HG03039 (cell line): ENCODE results near the gene HABP2.

Source experiments
- ATAC-seq: cut with Tn5 transposase; IDR thresholded peaks from one replicate; pipeline ENCODE4 v1.9.1; 2021; ENCODE audit warnings: mild to moderate bottlenecking, moderate library complexity; ENCODE audit not compliant: unreplicated experiment

HABP2 gene

DNA sequence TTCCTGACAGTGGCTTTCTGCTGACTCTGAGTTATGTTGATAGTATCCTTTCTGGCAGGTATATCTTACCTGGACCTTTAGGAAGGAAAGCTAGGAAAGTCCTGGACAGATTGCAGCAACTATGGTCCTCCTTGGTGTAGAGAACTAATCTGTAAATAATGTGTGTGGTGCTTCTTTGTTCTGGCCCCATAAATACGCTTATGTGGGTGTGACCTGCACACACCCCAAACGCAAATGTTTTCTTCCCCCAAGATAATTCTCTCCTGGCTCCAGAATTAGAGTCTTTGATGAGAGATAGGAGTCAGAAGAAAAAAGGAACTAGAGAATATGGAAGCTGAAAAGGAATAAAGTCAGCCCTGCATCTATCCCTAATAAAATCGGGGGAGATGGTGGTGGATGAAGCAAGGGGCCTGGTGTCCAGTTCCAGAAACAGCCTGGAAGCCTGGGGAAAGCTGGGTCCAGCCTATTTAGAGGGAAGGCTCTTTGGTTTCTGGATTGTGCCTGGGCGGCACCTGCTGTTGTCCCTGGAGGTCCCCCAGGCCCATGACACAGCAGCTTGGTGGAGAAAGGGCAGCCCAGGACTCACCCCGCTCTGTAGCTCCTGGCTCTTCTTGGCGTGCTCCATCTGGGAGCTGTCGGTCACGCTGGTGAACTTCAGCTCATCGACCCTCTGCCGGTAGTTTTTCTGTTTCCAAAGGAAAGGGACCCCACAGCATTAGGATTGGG, 72.8 kb downstream of the HABP2 start:
- ATAC-seq = no peak

DNA sequence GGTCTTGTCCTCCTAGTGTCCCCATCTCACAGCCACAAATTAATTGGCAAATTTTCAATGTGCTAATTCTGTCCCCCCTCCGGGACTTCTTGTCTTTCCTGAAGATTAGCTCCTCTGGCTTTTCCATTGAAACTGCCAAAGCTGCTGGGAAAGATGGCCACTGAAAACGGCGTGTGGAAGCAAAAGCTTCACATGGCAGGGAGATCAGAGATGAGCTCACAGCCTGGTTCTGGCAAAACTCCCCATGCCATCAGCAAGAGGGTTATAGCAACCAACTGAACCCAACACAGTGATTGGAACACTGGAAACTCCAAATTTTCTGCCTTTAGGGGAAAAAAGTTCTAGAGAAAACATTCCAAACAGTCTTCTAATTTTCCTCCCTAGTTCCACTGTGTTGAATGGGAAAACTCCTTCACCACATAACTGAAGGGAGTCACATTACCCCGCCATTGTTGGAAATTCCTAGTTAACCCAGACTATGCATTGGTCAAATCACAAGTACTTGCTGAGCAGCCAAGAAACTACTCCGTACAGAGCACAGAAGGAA, 74.0 kb downstream of the HABP2 start:
- no peak for ATAC-seq

DNA sequence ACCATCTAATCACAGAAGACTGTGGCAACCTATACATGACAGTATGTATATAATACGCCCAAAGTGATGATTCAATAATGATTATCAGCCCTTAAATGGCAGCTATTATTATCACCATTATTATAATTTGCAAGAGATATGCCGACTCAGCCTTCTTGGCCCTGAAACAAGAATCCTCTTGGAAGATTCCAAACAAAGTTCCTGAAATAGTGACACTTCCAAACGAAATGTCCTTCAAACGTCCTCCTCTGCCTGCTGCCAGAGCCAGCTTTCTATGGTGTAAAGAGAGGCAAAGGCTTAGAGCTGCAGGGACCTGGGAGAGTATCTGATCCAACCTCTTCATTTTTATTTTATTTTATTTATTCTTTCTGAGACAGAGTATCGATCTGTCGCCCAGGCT, 75.0 kb downstream of the HABP2 start:
- no peak for ATAC-seq

DNA sequence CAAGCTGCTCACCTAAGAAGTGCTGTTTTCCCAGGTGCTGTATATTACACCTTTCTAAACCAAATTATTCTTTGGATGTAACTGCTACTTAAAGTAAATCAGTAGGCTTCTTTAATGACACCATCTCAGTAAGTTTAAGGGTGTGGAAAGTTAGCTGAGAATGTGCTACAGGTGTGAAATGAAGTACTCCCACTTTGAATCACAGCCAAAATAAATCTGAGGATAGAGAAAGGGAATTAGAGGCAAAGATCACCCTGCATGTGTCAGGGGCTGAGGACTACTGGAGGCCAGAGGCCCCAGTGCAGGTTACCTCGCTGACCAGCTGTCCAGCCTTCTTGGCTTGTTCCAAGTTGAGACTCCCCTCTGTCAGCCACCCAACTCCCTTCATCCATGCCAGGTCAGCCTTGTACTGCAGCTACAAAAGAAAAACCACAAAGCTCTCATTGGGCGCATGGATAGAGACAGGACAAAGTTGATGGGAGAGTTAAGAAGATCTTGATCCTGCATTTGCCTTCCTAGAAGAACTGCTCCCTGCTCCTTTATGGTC, 75.8 kb downstream of the HABP2 start:
- ATAC-seq = no peak

DNA sequence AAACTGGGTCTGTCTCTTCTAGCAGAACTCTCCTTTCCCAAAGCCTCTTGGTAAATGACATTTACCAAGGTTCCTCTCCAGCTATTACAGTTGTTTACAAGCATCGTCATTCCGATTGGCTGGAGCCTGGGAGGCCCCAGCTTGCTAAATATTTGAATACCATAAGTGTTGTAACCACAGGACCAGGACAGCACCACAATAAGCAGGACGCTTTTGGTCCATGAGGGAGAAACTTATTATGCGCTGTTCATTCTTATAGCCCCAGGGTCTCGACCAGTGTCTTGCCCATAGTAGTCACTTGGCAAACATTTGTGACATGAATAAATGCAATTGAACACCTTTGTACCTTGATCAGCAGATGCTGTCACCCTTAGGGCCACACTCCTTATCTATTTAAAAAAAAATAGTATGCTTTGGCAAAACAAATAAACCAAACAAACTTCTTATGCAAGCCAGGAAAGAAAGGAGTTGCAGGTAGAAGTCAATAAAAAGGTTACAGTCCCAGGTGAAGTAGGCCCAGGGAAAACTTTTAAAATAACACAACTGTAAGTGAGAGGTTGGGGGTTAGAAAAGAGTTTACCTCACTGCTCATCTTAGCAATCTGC, 78.2 kb downstream of the HABP2 start:
- no peak for ATAC-seq

DNA sequence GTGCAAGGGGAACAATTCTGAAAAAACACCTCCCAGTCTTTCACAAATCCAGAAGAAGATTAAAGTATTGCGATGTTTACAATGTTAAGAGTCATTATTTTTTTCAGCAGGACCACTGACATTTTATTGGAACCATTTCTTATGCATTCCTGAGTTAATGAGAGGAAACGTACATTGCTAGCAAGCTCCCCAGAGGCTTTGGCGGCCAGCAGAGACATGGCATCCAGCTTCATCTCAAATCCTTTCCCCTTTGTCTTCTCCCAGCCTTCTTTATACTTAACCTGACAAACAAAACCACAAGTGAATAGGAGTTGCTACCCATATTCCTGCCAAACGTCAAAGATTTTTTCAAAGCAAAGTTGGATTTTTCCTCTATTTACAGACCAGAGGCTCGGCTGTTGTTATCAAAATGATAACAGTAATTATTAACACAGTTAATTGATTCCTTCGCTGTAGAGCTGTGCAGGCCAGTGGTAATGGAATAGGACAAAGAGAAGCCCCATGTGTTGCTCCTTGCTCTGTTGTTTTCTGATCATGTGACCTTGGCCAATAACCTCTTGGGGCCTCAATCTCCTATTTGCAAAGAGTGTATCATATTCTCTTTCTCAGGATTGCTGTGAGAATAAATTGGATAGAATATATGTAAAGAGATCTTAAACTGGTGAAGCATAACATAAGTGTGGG, 79.0 kb downstream of the HABP2 start:
- no peak for ATAC-seq
